Measurements from ENCODE around the gene KRTAP26-1. TPM values are rescaled to one million over a fixed set of nuclear protein-coding genes. Genes with fewer than 3 reads are reported as not detected.

Gene KRTAP26-1
- total and polyA plus RNA-seq, 2 experiments from 2014 or later, result not detected

GRCh38 chr21:30338717-30339116 lies 18.6 kb upstream of the KRTAP26-1 start:
- Histone ChIP-seq H3K27me3 (ENCODE audit: insufficient read depth) (no peaks in the 10 kb centered on the region), H3K27ac (ENCODE audit: low read depth) (no peak overlapping the region), H2AFZ (no peak overlapping the region), H3F3A (replicated peaks; ENCODE audit: low read depth) (no peaks in the 10 kb centered on the region), H3K36me3 (ENCODE audit: insufficient read depth) (no peaks in the 10 kb centered on the region), H3K9me2 (ENCODE audit: insufficient read depth) (no peaks in the 10 kb centered on the region), H3K4me3 (no peak overlapping the region), H3K4me2 (no peak overlapping the region), H4K20me1 (replicated peaks; ENCODE audit: insufficient read depth) (no peaks in the 10 kb centered on the region), H3K79me2 (replicated peaks; ENCODE audit: insufficient read depth) (no peaks in the 10 kb centered on the region), H3K4me1 (ENCODE audit: insufficient read depth) (no peaks in the 10 kb centered on the region)
- no peak for TF ChIP-seq POLR2AphosphoS5 (IDR thresholded peaks at IDR 0.05; ENCODE audit: low read depth)
- no peak for TF ChIP-seq CTCF (conservative IDR thresholded peaks at IDR 0.05; ENCODE audit: low read depth in 2 of 2)
- TF ChIP-seq ZNF114 (CRISPR knock-in tag; IDR thresholded peaks at IDR 0.05), result no peak
- no peak for TF ChIP-seq REST (IDR thresholded peaks at IDR 0.05; ENCODE audit: unreplicated experiment)
- no peak for TF ChIP-seq ZNF462 (CRISPR knock-in tag; IDR thresholded peaks at IDR 0.05)
- TF ChIP-seq EZH2 (IDR thresholded peaks at IDR 0.05; ENCODE audit: low read depth, unreplicated experiment), result no peak
- no peak for TF ChIP-seq STAT1 (IDR thresholded peaks at IDR 0.05; ENCODE audit: unreplicated experiment)
- TF ChIP-seq JUNB (IDR thresholded peaks at IDR 0.05; ENCODE audit: unreplicated experiment), result no peak
- Mint-ChIP-seq H3K27ac (no peak overlapping the region), H3K36me3 (ENCODE audit: low read depth) (no peaks in the 10 kb centered on the region), H3K4me3 (no peak overlapping the region), H3K27me3 (ENCODE audit: insufficient read depth, low read depth, poor library complexity) (no peaks in the 10 kb centered on the region), H3K9me3 (no peaks in the 10 kb centered on the region), H3K4me1 (no peaks in the 10 kb centered on the region)
- DNase-seq (ENCODE audit: low spot score) (no peak), ATAC-seq (no peak)
